GM12892 (cell line): ENCODE measurements around the gene EFCAB11.

ENCODE experiments used
- POLR2A ChIP-seq: IDR thresholded peaks from 2 replicates; pipeline ENCODE4 v1.6.1; 2011; ENCODE audit warnings: low read depth, low read length, control low read depth
- POLR2AphosphoS5 ChIP-seq: IDR thresholded peaks from 2 replicates; pipeline ENCODE4 v1.6.1; 2011; ENCODE audit warnings: low read depth, low read length, control low read depth
- TAF1 ChIP-seq: IDR thresholded peaks from 2 replicates; pipeline ENCODE4 v1.6.1; 2011; ENCODE audit warnings: low read depth, mild to moderate bottlenecking, control low read depth, low read length, borderline replicate concordance

DNA sequence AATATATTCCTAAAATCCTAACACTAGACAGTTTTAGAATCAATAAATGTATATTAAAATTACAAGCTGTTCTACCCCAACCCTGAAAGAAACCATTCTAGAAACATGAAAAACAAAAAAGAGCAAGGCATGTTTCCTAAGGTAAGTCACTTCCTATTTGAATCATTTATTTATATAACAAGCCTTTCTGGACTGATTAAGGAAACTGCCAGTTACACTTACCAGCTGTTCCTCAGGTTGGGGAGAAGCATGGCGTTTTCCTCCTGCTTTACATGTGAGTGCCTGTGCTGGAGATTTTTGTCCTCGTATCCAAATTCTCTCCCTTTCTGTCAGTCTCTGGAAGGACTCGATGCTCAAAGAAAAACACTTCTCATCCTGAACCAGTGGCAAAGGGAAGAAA is 183.3 kb downstream of the EFCAB11 start:
- TF ChIP-seq POLR2AphosphoS5 (no peak), POLR2A (no peak), TAF1 (no peak)
